ENCODE measurements around the gene PLEKHB2. TPM values are rescaled to one million over a fixed set of nuclear protein-coding genes. Genes with fewer than 3 reads are reported as not detected.
A peak's percentile ranks its signal among the peaks of the same experiment; 100 is the strongest.

PLEKHB2 gene
- total and polyA plus RNA-seq, 9 of the 15 experiments (the other 6 are each of a cell fraction or from before 2014, with no cell fraction given) = 41.3 to 71.5 (median 50.2) TPM

- TF ChIP-seq REST (IDR thresholded peaks at IDR 0.05; ENCODE audit: borderline replicate concordance) = no peak
- peak; percentile 17; the same call in 1 of the 2 replicates for TF ChIP-seq REST (CRISPR knock-in tag; IDR thresholded peaks at IDR 0.05; ENCODE audit: low read depth)
- TF ChIP-seq, protein P1, sequence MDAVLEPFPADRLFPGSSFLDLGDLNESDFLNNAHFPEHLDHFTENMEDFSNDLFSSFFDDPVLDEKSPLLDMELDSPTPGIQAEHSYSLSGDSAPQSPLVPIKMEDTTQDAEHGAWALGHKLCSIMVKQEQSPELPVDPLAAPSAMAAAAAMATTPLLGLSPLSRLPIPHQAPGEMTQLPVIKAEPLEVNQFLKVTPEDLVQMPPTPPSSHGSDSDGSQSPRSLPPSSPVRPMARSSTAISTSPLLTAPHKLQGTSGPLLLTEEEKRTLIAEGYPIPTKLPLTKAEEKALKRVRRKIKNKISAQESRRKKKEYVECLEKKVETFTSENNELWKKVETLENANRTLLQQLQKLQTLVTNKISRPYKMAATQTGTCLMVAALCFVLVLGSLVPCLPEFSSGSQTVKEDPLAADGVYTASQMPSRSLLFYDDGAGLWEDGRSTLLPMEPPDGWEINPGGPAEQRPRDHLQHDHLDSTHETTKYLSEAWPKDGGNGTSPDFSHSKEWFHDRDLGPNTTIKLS (IDR thresholded peaks at IDR 0.05; ENCODE audit: borderline replicate concordance, low read depth) = 0 out of 2 replicates have a peak, but pooled peaks have one; percentile 26
- peak; percentile 47; the same call in 1 of the 2 replicates for TF ChIP-seq CBX1 (IDR thresholded peaks at IDR 0.05; ENCODE audit: low read depth)
- TF ChIP-seq HMG20B (CRISPR knock-in tag; IDR thresholded peaks at IDR 0.05) = no peak
- 0 out of 2 replicates have a peak, but pooled peaks have one; percentile 38 for TF ChIP-seq TCF7 (IDR thresholded peaks at IDR 0.05; ENCODE audit: borderline replicate concordance)
- TF ChIP-seq SP2 (IDR thresholded peaks at IDR 0.05; ENCODE audit: extremely low read depth, low read depth, low read length, poor library complexity, severe bottlenecking) = no peak
- TF ChIP-seq POLR2B (IDR thresholded peaks at IDR 0.05; ENCODE audit: low read depth, partially characterized antibody) = peak; percentile 89
- TF ChIP-seq STAG1 (CRISPR knock-in tag; IDR thresholded peaks at IDR 0.05; ENCODE audit: borderline replicate concordance) = no peak
- TF ChIP-seq RREB1 (CRISPR knock-in tag; IDR thresholded peaks at IDR 0.05) = no peak
- no peak for TF ChIP-seq SREBF2 (CRISPR knock-in tag; IDR thresholded peaks at IDR 0.05)
Measured at GRCh38 chr2:131105156-131105949, at the start of gene PLEKHB2 (continued).
